ENCODE measurements around the gene SLC25A21.

- TF ChIP-seq, protein P1, sequence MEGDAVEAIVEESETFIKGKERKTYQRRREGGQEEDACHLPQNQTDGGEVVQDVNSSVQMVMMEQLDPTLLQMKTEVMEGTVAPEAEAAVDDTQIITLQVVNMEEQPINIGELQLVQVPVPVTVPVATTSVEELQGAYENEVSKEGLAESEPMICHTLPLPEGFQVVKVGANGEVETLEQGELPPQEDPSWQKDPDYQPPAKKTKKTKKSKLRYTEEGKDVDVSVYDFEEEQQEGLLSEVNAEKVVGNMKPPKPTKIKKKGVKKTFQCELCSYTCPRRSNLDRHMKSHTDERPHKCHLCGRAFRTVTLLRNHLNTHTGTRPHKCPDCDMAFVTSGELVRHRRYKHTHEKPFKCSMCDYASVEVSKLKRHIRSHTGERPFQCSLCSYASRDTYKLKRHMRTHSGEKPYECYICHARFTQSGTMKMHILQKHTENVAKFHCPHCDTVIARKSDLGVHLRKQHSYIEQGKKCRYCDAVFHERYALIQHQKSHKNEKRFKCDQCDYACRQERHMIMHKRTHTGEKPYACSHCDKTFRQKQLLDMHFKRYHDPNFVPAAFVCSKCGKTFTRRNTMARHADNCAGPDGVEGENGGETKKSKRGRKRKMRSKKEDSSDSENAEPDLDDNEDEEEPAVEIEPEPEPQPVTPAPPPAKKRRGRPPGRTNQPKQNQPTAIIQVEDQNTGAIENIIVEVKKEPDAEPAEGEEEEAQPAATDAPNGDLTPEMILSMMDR (IDR thresholded peaks at IDR 0.05): no peak
- TF ChIP-seq EZH2 (IDR thresholded peaks at IDR 0.05): peak; percentile 82
- peak; percentile 77 for TF ChIP-seq EZH2phosphoT487 (IDR thresholded peaks at IDR 0.05)
Observed at GRCh38 chr14:36663404-36664321, 508.7 kb downstream of the SLC25A21 start.
